ENCODE measurements around the gene ATCAY.
"Not testable (repeated sequence)": the region's sequence is repeated elsewhere in the genome, so short reads cannot be mapped to it uniquely, and the experiment has no call there.

Gene ATCAY

GRCh38 chr19:3923912-3924311, 43.4 kb downstream of the ATCAY start:
- in situ Hi-C loops (cut with HindIII; ENCODE audit: low sequenced_read_pairs) = no loop called here
- DNase-seq (ENCODE audit: low read depth) = no peak
- no peak overlapping the region for H3K4me3 ChIP-seq (ENCODE audit: low read depth, low read length)
- TF ChIP-seq CTCF (IDR thresholded peaks at IDR 0.05; ENCODE audit: low read depth, low read length, missing control alignments) = no peak

- no peak for DNase-seq (ENCODE audit: low read depth)
- H3K4me3 ChIP-seq (ENCODE audit: low read depth, low read length) = no peak overlapping the region
- in situ Hi-C loops (cut with HindIII; ENCODE audit: low sequenced_read_pairs) = no loop called here
- TF ChIP-seq CTCF (IDR thresholded peaks at IDR 0.05; ENCODE audit: low read depth, low read length, missing control alignments) = no peak
Measured at GRCh38 chr19:3931041-3931440, 50.6 kb downstream of the ATCAY start.

GRCh38 chr19:3932931-3933810, 52.7 kb downstream of the ATCAY start, which contains the start of gene NMRK2:
Gene NMRK2 (plus strand): TSS chr19:3933069. CDS start chr19:3933672, 603 bp downstream.
- TF ChIP-seq CTCF (IDR thresholded peaks at IDR 0.05; ENCODE audit: low read depth, low read length, missing control alignments) = no peak
- H3K4me3 ChIP-seq (ENCODE audit: low read depth, low read length) = no peak within 1 kb of the TSS
- in situ Hi-C loops (cut with HindIII; ENCODE audit: low sequenced_read_pairs) = no loop called here
- DNase-seq (ENCODE audit: low read depth) = no peak

- no peak overlapping the region for H3K4me3 ChIP-seq (ENCODE audit: low read depth, low read length)
- DNase-seq (ENCODE audit: low read depth) = no peak
- no peak for TF ChIP-seq CTCF (IDR thresholded peaks at IDR 0.05; ENCODE audit: low read depth, low read length, missing control alignments)
- in situ Hi-C loops (cut with HindIII; ENCODE audit: low sequenced_read_pairs) = no loop called here
Measured at GRCh38 chr19:3936506-3937442, 56.3 kb downstream of the ATCAY start.

GRCh38 chr19:3938300-3938950, 57.9 kb downstream of the ATCAY start:
- in situ Hi-C loops (cut with HindIII; ENCODE audit: low sequenced_read_pairs); DNase-seq (ENCODE audit: low read depth); H3K4me3 ChIP-seq (ENCODE audit: low read depth, low read length): not testable (repeated sequence)

GRCh38 chr19:3942790-3943409, 62.4 kb downstream of the ATCAY start:
- in situ Hi-C loops (cut with HindIII; ENCODE audit: low sequenced_read_pairs) = no loop called here
- TF ChIP-seq CTCF (IDR thresholded peaks at IDR 0.05; ENCODE audit: low read depth, low read length, missing control alignments) = no peak
- DNase-seq (ENCODE audit: low read depth) = no peak
- H3K4me3 ChIP-seq (ENCODE audit: low read depth, low read length) = no peak overlapping the region

Data from astrocyte of the cerebellum (primary cell).